Spleen (tissue), 11 donors: Measurements from ENCODE around the gene CCL22. TPM values are rescaled to one million over a fixed set of nuclear protein-coding genes. Genes with fewer than 3 reads are reported as not detected.

Source experiments
- DNase-seq: peaks from one replicate; pipeline ENCODE4 v3.0.0-alpha.2; 2020
- H3K27ac ChIP-seq, 8 donors: fragments of 200-600 bp; sonication (generic) in 7 of 8; 1 replicate in 4 of 8; 2 replicates in 4 of 8; pipeline versions ENCODE4 v1.5.0 to v1.8.0; 2016 to 2021; ENCODE audit warnings: inconsistent platforms in 4 of 8, mild to moderate bottlenecking in 4 of 8, moderate library complexity in 1 of 8
- H3K27me3 ChIP-seq, 7 donors: fragments of 200-600 bp; sonication (generic) in 6 of 7; replicated peaks in 1 of 7; 1 replicate in 4 of 7; 2 replicates in 3 of 7; pipeline versions ENCODE4 v1.5.0 to v1.8.0; 2016 to 2021; ENCODE audit warnings: inconsistent platforms in 3 of 7, mild to moderate bottlenecking in 1 of 7
- H3K36me3 ChIP-seq, 6 donors: fragments of 200-600 bp; sonication (generic) in 5 of 6; 1 replicate in 4 of 6; 2 replicates in 2 of 6; pipeline versions ENCODE4 v1.5.0 to v1.8.0; 2016 to 2021; ENCODE audit warnings: inconsistent platforms in 2 of 6
- H3K4me1 ChIP-seq, 6 donors: fragments of 200-600 bp; sonication (generic) in 5 of 6; 1 replicate in 3 of 6; 2 replicates in 3 of 6; pipeline versions ENCODE4 v1.5.0 to v1.8.0; 2016 to 2021; ENCODE audit warnings: inconsistent platforms in 3 of 6
- H3K4me3 ChIP-seq, 8 donors: fragments of 200-600 bp; sonication (generic) in 7 of 8; 1 replicate in 4 of 8; 2 replicates in 4 of 8; pipeline versions ENCODE4 v1.5.0 to v1.8.0; 2016 to 2021; ENCODE audit warnings: inconsistent platforms in 4 of 8, mild to moderate bottlenecking in 4 of 8, moderate library complexity in 2 of 8
- H3K9me3 ChIP-seq, 8 donors: fragments of 200-600 bp; sonication (generic) in 7 of 8; 1 replicate in 4 of 8; 2 replicates in 4 of 8; pipeline versions ENCODE4 v1.5.0 to v1.8.0; 2016 to 2021; ENCODE audit warnings: inconsistent platforms in 4 of 8
- CTCF ChIP-seq, 11 experiments: fragments of 200-600 bp in 7 of 11; fragments of 450-650 bp in 4 of 11; sonication (generic) in 4 of 11; IDR thresholded peaks in 8 of 11; conservative IDR thresholded peaks in 3 of 11; 1 replicate in 7 of 11; 2 replicates in 4 of 11; pipeline versions ENCODE4 v1.4.0 to v1.8.0; 2016 to 2021; ENCODE audit warnings: antibody characterized with exemption in 11 of 11, inconsistent platforms in 4 of 11, mild to moderate bottlenecking in 1 of 11
- POLR2A ChIP-seq, 3 donors: fragments of 450-650 bp; IDR thresholded peaks; one replicate each; pipeline ENCODE4 v1.5.1; 2017; ENCODE audit warnings: antibody characterized with exemption in 3 of 3, mild to moderate bottlenecking in 1 of 3
- POLR2AphosphoS5 ChIP-seq, 3 donors: sonication (generic); formaldehyde crosslinking; IDR thresholded peaks; one replicate each; pipeline ENCODE4 v1.5.1; 2017; ENCODE audit warnings: antibody characterized with exemption in 3 of 3
- WGBS, 5 donors: extraction: QIAGEN DNeasy Blood & Tissue Kit in 3 of 5; methylation state at CpG; one replicate each; pipeline versions ENCODE4 v1.1.5 to v1.1.7; 2013 to 2018; 5-methylcytosine and 5-hydroxymethylcytosine counted together
- intact Hi-C: fragments of 100-400 bp; cut with DNase I; formaldehyde crosslinking; loops from one replicate; pipeline ENCODE4 v1.15.0; 2023; ENCODE audit warnings: low total_unique reads
- polyA plus RNA-seq, 3 donors: library from polyadenylated mRNA; stranded (reverse); fragments of 200-250 nt; gene quantifications; one replicate each; pipeline ENCODE4 v1.2.1, GENCODE V29; 2013
- total RNA-seq, 7 donors: library from RNA; depleted of rRNA in 3 of 7; stranded (reverse); fragments of >200 nt in 3 of 7; fragmentation: NEBNext Ultra II Directional in 4 of 7; extraction: Animal tissue kit (Norgen Biotek cat#: 25700) in 4 of 7; gene quantifications; one replicate each; pipeline versions ENCODE4 v1.1.0 to v1.2.1, GENCODE V29; 2016 to 2021
- donor health status: healthy with polysubstance abuse.
- donor health status: DM: no; HTN: no; CAD: no; lungs with moderate emphysema.
- donor health status: DM: no; HTN: no; CAD: no.
- donor health status: Bipolar disorder and iron deficiency.
- donor health status: healthy.
- donor health status: DM: no; HTN: no; CAD: no.
- donor health status: DM: yes; HTN: yes; CAD: no.

The CCL22 gene
- total and polyA plus RNA-seq, 10 donors, result 0.51 to 6.9 (median 1.7) TPM

GRCh38 chr16:57405097-57405496 lies 46.5 kb downstream of the CCL22 start:
- TF ChIP-seq CTCF (IDR thresholded peaks at IDR 0.05 in 8 of 11, conservative IDR thresholded peaks at IDR 0.05 in 3 of 11) (no peak), POLR2A (IDR thresholded peaks at IDR 0.05) (no peak), POLR2AphosphoS5 (IDR thresholded peaks at IDR 0.05) (no peak)
- no peaks in the 10 kb centered on the region for H3K9me3 ChIP-seq
- no peak overlapping the region for H3K4me3 ChIP-seq
- no peak overlapping the region for H3K27ac ChIP-seq
- intact Hi-C loops, result no loop called here
- WGBS, 5 donors, result 64 to 76% (median 65%) methylated on average over 3 of the region's 3 CpGs
- H3K4me1 ChIP-seq, result peaks cover 0 to 23% (median 14%) of the 10 kb centered on the region in 6 donors
- no peak for DNase-seq
- no peaks in the 10 kb centered on the region for H3K27me3 ChIP-seq
- no peaks in the 10 kb centered on the region for H3K36me3 ChIP-seq

- Histone ChIP-seq H3K27ac (no peak overlapping the region), H3K9me3 (no peaks in the 10 kb centered on the region), H3K36me3 (no peaks in the 10 kb centered on the region), H3K27me3 (no peaks in the 10 kb centered on the region), H3K4me1 (peaks cover 0 to 31% (median 16%) of the 10 kb centered on the region in 6 donors), H3K4me3 (no peak overlapping the region)
- DNase-seq, result no peak
- intact Hi-C loops, result no loop called here
- 14 to 25% (median 23%) methylated on average over 2 of the region's 2 CpGs for WGBS, 5 donors
- TF ChIP-seq POLR2A (IDR thresholded peaks at IDR 0.05) (no peak), POLR2AphosphoS5 (IDR thresholded peaks at IDR 0.05) (no peak), CTCF (IDR thresholded peaks at IDR 0.05 in 8 of 11, conservative IDR thresholded peaks at IDR 0.05 in 3 of 11) (no peak)
Measured at GRCh38 chr16:57406881-57407280, 48.3 kb downstream of the CCL22 start.

GRCh38 chr16:57407521-57408353 lies 49.2 kb downstream of the CCL22 start:
- TF ChIP-seq CTCF (IDR thresholded peaks at IDR 0.05 in 8 of 11, conservative IDR thresholded peaks at IDR 0.05 in 3 of 11), result no peak
- TF ChIP-seq POLR2AphosphoS5 (IDR thresholded peaks at IDR 0.05), result no peak
- TF ChIP-seq POLR2A (IDR thresholded peaks at IDR 0.05), result no peak
- H3K27me3 ChIP-seq, result no peaks in the 10 kb centered on the region
- intact Hi-C loops, result no loop called here
- WGBS, 5 donors, result 90 to 97% (median 92%) methylated on average over 5 of the region's 5 CpGs
- no peaks in the 10 kb centered on the region for H3K9me3 ChIP-seq
- H3K36me3 ChIP-seq, result no peaks in the 10 kb centered on the region
- H3K27ac ChIP-seq, result no peak overlapping the region
- DNase-seq, result no peak
- H3K4me3 ChIP-seq, result no peak overlapping the region
- peaks cover 0 to 34% (median 16%) of the 10 kb centered on the region in 6 donors for H3K4me1 ChIP-seq

- no peak overlapping the region for H3K27ac ChIP-seq
- H3K27me3 ChIP-seq, result no peaks in the 10 kb centered on the region
- TF ChIP-seq POLR2AphosphoS5 (IDR thresholded peaks at IDR 0.05), result no peak
- TF ChIP-seq POLR2A (IDR thresholded peaks at IDR 0.05), result no peak
- no peak for TF ChIP-seq CTCF (IDR thresholded peaks at IDR 0.05 in 8 of 11, conservative IDR thresholded peaks at IDR 0.05 in 3 of 11)
- no peak for DNase-seq
- no peaks in the 10 kb centered on the region for H3K9me3 ChIP-seq
- 38 to 46% (median 41%) methylated on average over 5 of the region's 5 CpGs for WGBS, 5 donors
- peaks cover 0 to 47% (median 29%) of the 10 kb centered on the region in 6 donors for H3K4me1 ChIP-seq
- no peak overlapping the region for H3K4me3 ChIP-seq
- H3K36me3 ChIP-seq, result no peaks in the 10 kb centered on the region
- intact Hi-C loops, result no loop called here
Measured at GRCh38 chr16:57409065-57409464, 50.5 kb downstream of the CCL22 start.
